ENCODE measurements around the gene FBLN2.
"Not testable (repeated sequence)": the region's sequence is repeated elsewhere in the genome, so short reads cannot be mapped to it uniquely, and the experiment has no call there.

Gene FBLN2

DNA sequence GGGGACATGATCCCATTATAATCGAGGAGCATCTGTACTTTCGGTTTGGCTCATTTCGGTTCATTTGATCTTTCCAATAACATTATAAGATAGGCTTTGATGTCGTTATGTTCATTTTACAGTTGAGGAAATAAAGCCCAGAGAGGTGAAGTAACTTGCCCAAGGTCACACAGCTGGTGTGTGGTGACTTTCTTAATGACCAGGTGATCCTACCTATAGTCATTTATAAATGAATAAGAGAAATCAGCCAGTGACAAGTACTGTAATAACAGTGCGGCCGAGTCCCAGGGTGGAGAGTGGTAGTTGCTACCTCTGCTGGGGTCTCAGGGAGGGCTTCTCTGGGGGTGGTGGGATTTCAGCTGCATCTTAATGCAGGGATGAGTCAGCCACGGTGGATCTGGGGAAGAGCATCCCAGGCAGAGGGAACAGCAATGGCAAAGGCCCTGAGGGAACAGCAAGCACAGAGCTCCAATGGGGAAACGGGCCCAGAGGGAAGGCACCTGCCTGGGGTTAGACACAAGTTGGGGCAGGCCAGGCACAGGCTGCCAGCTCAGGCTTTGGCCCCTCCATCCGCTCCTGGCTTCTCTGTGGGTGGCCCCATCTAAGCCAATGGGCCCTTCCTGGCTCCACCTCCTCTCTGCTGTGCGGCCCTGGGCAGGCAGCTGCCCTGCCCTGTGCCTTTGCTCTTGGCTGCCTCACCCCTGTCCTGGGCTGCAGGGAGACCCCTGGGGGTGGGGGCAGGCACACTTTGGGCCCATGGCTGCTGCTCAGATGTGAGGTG lies 1.1 kb upstream of the FBLN2 start:
- DNase-seq = no peak

DNA sequence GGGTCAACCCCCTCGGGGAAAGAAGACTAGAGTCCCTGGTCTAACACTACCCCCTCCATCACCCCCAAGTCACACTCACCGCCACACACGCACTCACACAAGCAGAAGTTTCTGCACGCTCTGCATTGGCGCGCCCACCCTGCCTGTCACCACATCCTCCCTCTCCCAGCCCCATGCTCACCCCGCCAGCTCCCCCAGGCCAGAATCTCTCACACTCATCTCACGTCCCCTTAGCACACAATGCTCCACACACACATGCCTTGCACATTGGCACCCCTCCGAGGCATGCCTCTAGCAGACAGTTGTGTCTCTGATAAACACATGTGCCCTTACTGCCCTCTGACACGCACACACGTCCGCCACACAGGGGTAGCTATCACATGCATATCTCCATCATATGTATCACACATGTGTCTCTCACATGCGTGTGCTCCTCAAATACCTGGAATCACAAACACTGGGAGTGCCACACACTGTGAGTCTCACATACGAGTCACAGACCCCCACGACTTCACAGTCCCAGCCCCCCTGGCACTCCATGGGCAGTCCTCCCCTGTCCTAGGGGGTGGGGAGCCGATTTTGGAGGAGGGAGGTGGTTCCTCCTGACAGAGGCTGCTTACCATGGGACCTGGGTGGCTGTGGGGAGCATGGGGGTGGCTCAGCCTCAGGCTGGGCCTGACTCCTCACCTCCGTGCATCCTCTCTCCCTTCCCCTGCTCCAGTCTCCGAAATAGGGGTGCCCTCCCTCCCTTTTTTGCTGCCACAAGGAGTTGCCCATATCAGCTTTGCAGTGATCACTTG lies 898 bp downstream of the FBLN2 start:
- no peak for DNase-seq

DNA sequence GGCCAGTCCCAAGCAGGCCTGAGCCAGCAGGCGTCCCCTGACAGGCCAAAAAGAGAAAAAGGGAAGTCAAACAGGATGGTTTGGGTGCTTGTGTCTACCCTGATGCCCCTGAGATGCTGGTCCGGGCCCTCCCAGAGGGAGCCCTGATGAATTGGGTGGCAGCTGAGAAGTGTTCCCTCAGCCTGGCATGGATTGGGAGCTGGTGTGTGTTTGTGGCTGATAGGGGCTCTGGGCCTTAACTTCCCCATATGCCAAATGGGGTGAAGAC lies 1.4 kb downstream of the FBLN2 start:
- no peak for DNase-seq

DNA sequence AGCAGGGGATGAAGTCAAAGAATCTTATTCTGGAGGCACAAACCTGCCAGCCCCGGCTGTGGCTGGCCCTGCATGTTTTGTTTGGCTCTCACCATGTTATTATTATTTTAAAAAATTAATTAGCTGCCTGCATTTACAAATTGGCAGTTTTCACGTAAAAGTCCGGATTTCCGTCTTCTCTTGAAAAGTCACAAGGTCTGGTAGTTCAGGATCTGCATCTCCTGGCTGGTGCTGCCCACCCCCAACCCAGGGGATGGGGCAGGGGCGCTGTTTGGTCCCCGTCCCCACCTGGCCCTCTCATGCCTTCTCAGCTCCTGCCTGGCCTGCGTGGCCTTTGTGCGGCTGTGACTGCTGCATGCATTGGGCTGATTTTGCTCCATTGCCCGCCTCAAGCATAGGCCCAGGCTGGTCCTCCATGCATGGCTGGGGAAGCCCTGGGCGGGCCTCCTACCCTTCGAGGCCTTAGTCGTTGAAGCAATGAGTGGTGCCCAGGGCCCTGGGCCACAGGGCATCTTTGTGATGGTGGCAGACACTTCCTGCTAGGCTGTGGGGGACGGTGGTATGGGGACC lies 2.0 kb downstream of the FBLN2 start:
- DNase-seq = no peak

DNA sequence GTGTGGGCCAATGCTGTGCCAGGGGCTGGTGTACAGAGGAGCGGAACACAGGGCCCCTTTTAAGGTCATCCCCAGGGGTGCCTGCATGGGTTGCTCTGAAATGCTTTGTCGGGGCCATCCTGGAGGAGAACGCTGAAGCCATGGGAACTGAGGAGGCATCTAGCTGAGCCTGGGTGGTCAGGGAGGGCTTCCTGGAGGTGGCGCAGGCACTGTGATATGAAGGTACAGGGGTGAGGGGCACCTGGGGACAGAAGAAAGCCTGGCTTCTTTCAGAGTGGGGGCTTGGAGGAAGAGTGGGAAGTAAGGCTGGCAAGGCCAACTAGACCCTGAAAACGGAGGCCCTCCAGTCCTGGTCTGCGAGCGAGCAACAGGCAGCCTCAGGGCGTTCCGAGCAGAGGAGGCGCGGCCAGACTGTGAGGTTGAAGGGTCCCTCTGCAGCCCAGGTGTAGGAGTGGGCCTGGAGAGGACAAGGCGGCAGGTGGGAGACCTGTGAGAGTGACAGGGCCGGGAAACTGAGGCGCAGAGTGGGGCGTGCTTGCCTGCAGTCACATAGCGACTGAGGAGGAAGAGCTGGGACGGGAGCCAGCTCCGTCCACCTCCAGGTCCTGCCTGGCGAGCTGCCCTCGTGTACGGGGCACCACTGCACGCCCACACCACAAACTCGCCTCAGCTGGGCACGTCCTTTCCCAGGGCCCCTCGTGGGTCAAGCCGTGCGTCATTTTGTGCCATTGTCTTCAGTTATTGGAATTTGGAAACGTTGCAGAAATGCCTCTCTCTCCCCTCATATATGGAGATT lies 4.1 kb downstream of the FBLN2 start:
- no peak for DNase-seq

DNA sequence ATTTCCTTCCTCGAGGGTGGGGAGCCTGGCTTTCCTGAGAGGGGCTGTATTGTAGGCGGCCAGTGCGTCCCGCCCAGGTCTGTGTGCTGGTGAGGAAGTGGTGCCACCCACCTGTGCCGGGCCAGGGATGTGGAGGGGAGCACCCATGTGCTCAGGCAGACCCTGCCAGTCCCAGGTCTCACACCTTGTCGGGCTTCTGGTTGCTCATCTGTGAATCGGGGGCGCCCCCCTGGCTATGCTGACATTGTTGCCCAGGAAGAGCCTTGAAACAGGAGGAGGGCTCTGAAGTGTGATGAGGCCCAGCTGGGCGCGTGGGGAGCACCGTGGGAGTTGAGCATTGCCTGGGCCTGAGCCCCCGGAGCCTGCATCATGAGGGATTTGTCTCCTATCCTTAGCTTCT lies 4.8 kb downstream of the FBLN2 start:
- DNase-seq = no peak

DNA sequence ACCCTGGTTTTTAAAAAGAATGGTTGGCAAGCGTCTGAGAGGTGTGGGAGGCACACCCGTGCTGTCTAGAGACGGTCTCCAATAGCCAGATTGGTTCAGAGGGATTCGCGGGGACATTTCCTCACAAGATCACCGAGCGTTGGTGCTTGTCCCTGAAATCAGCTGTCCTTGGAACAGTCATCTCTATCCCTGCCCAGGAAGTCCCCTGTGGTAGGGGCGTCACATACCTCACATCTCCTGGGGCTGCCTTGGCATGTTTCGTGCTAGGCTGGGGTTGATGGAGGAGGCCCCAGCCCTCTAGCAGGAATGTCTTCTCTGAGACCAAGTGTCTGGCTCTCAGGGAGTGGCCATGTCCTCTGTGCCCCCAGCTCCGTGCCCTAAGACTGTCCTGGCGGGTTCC lies 6.8 kb downstream of the FBLN2 start:
- DNase-seq = no peak

DNA sequence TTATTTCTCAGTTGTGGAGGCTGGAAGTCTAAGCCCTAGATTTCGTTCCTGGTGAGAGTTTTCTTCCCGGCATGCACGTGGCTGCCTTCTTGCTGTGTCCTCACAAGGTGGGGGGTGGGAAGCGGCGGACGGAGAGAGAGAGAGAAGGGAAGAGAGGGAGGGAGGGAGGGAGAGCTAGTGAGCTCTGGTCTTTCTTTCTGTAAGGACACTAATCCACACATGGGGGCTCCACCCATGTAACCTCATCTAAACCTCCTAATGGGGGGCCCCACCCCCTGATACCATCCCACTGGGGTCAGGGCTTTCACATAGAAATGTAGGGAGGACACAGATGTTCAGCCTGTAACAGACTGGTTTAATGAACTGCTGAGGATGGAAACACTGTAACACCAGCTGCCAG lies 7.3 kb downstream of the FBLN2 start:
- no peak for DNase-seq

DNA sequence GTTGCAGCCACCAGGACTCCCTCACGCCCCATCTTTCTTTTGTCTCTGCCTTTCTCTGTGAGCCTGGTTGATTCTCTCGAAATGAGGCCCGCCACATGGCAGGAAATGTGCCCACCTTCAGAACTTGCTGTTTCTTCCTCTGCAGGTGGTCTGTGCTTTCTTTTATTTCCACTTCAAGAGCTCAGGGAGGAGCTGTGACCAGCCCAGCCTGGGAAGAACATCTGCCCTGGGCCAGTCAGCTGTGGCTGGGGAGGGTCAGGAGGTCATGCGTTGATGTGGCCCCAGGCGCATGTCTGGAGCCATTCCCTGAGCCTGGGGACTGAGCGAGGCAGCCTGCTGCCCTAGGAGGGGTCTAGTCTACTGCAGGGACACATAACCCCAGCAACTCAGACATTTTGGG lies 8.0 kb downstream of the FBLN2 start:
- no peak for DNase-seq

DNA sequence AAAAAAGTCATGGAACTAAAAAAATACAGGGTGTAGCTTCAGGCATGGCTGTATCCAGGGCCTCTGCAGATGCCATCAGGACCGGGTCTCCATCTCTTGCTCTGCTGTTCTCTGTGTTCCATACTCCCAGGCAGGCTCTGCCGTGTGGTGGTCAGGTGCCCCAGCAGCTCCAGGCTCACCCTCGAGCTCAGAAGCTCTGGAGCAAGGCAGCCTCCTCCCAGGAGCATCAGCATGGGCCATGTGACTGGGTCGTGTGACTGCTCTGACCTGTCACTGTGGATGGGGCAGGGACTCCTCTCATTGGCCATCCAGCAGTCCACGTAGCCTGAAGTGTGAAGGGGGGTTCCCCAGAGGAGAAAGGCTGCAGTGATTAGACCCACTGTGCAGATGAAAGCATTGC lies 8.5 kb downstream of the FBLN2 start:
- DNase-seq = no peak

DNA sequence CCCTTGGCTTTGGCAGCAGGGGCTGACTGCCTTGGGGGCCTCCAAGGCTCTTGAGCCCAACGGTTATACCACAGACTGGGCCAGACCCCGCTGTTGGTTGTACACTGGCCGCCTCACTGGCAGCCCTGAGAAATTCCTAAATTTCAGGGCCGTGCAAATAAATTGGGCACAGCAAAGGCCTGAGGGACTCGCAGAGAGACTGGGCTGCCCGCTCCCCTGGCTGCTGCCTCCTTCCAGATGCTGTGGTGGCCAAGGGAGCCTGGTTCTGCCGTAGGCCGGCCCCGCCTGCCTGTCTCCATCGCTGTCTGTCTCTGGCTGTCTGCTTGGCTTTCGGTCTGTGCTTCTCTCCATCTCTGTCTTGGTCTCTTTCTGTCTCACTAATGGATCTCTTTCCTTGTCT lies 9.0 kb downstream of the FBLN2 start:
- no peak for DNase-seq

DNA sequence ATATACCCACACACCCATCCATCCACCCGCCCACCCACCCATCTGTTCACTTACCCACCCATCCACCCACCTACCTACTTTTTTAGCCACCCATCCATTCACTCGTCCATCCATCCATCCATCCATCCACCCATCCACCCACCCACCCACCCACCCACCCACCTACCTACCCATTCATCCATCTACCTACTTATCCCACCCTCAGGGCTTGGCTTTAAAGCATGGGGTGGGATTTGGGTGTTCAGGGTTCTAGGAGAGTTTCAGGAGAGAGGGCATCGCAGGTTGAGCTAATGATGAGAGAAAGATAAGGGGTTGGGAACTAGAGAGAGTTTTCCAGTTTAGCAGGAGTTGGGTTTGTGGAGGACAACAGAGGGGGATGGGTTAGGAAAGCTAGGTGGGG lies 9.7 kb downstream of the FBLN2 start:
- no peak for DNase-seq

DNA sequence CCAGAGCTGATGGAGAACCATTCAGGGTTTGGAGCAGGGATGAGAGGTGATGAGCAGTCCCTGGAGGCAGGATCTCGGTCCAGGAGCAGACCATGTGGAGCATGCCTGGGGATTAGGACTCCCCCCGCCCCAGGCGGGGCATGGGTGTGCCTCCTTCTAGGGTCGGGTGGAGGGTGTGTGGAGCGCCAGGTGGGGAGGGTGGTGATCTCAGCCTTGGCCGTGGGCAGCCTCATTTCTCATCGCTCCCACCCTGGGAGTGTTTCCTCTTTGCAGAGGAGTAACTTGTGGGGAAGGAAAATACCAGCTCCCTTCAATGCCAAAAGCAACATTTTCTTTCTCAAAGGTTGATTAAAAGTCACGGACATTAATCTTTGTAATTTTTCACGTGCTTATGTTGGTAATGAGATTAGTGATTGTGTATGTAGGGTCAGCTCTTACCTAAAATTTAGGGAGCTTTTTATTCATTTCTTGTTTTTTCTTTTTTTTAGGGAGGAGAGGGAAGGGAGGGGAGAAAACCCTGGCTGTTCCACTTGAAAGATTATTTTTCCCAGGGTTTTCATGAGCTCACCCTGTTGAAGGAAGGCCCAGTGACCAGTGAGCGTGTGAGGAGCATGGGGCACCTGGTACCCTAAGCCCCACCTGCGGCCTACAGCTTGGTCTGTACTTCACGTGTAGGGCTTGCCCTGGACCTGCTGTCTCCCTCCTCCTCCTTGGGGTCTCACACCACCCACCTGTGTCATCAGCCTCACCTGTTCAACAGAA lies 11.0 kb downstream of the FBLN2 start:
- no peak for DNase-seq

DNA sequence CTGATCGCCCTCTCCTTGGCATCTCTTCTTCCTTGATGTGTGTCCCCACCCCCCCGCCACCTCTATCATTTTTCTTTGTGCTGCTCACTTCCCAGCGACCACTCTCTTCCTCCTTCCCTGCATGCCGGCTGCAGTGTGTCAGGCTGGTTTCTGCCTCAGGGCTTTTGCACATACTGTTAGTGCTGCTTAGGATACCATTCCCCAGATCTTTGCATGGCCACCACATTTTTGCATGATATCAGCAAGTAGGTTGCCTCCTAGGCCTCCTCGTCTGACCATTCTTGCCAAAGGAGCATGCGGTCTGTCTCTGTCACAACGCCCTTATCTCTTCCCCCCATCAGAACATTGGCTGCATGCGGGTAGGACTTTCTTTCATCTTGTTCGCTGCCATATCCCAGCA lies 12.5 kb downstream of the FBLN2 start:
- no peak for DNase-seq

DNA sequence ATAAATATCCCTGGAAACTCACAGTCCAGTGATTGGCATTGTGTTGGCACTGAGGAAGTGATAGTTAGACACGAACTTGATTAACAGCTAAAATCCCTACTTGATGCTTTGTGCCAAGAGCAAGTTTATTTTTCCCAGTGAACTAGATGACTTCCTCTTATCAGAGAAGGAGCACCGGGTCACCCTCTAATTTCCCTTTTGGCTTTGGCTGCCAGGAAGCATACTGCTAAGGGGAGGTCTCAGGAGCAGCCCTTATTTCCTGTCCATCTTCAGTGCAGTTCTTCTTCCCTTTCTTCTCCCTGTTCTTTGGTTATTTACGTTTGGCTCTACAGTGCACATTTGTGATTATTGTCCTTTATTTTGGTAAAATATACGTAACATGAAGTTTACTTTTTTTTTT lies 13.0 kb downstream of the FBLN2 start:
- DNase-seq = no peak

DNA sequence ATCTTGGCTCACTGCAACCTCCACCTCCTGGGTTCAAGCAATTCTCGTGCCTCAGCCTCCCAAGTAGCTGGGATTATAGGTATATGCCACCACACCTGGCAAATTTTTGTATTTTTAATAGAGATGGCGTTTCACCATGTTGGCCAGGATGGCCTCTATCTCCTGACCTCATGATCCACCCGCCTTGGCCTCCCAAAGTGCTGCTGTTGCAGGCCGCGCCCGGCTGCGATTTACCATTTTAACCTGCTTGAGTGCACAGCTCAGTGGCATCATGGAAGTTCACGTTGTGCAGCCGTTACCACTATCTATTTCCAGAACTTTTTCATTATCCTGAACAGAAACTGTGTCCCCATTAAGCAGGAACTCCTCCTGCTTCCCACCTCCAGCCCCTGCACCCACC lies 13.5 kb downstream of the FBLN2 start:
- not testable (repeated sequence) for DNase-seq

DNA sequence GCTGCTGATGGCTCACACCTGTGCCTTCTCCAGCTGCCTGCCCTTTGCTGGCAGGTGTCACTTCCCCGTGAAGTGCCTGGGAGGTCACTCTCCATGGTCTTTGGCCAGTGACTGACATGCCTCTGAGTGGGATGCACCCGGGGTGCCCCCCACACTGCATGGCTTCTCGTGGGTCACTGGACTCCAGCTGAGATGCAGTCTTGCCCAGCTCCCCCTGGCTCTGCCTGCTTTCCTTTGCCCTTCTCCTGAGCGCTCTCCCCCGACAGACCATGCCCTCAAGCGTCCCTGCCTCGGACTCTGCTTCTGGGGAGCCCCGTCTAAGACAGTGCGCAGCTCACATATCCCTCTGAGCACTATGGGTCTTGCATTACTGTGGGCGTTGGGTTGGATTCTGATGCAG lies 14.4 kb downstream of the FBLN2 start:
- DNase-seq = no peak

DNA sequence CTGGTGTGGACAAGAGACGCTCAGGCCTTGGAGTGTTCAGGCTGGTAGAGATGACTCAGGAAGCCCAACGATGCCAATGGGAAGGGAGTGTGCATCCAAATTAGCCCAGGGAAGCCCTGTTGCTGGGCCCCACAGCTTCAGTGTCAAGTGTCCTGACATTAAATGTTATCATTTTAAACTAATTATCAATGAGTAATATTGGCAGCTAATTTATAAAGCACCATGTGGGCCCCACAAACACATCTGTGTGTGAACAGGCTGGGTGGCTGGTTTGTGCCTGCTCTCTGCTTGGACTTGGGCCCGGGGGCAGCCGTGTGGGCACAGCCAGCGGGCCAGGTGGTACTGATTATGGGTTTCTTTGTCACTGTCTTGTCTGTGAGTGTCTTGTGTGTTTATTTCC lies 15.0 kb downstream of the FBLN2 start:
- DNase-seq = no peak

DNA sequence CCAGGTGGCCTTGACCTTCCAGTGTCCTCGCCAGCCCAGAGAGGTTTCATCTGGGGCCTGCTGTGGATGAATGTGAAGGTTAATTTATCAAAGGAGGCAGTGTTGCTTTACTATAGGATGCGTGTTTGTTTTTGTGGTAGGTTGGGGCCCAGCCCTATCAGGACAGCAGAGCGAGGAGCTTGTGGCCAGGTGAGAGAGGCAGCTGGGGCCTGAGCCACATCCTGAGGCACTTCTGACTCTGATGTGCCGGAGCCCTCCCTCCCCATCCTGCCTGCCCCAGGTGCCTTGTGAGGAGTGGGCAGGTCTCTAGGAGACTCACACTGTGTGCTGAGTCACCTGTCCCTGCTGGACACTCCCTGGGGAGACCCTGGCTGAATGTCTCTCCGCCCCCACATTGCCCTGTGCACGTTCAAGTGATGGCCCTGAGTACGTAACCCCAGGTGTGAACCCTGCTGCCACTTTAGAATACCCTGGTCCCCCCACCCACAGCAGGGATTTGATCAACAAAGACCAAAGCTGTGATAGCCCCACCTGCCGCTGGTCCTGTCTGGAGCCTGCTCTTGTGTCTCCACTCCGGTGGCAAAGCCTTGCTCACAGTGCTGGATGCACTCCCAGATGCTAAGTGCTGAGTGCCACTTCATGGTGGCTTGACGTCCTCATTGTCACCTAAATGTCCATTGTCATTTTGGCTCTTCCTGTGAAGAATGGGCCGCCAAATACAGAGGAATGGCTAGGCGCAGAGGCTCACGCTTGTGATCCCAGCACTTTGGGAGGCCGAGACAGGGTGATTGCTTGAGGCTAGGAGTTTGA lies 16.0 kb downstream of the FBLN2 start:
- no peak for DNase-seq

DNA sequence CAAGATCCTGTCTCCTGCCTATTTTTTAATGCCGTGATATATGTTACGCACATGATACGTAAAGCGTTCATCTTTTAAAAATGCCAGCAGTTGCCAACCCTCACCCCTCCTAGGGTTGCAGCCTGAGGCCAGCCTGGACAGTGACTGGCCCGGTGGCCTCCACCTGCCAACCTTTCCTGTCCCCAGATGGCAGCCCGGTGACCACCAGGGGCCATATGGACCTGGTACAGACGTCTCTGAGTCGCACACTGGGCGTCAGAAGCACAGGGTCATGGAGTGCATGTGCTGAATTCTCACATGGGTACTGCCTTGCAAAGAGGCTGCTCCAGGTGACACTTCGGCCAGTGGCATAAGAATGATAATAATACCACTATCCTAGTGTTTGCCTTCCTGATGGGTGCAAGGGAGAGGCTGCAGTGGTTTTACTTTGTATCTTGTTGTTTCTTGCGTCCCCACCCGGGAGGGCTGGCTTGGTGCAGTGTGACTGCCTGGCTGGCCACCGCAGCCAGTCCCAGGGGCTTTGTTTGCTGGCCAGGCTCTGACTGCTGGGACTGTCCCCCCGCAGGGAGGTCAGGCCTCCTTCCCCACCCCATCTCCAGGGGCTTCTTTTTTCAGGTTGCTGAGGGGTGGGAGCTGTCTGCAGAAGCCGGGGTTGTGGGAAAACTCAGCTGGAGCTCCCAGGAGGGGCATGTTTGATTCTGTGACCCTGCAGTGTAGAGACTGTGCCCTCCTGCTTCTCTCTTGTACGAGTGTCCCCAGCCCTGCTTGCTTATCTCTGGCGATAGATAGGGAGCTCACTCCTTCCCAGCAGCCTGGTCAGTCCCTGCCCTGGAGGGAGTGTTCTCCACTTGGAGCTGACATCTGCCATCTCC lies 16.9 kb downstream of the FBLN2 start:
- no peak for DNase-seq

DNA sequence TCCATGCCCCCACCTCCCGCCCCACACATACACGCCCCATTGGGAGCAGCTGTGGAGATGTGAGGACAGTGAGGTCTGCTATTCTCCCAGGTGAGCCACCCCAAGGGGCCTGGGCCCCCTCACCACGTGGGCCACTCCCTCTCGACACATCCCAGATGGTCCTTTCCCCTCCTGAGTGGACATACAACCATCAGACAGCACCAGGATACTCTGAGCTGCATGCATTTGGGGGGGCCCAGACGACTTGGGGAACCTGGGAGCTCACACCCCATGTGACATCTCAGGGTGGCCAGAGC lies 17.5 kb downstream of the FBLN2 start:
- no peak for DNase-seq

Measured in right kidney (tissue), 1 donor.